ENCODE results near the gene SLC2A4.

GRCh38 chr17:7282752-7283321 is 1.3 kb downstream of the SLC2A4 start:
- TF ChIP-seq CTCF (IDR thresholded peaks at IDR 0.05) (no peak), POLR2A (IDR thresholded peaks at IDR 0.05) (no peak), POLR2AphosphoS5 (IDR thresholded peaks at IDR 0.05; ENCODE audit: insufficient read depth in 1 of 2, low read depth in 1 of 2) (no peak)
